Iris pigment epithelial cell (primary cell): ENCODE results near the gene IFT81.
"Not testable (repeated sequence)": the region's sequence is repeated elsewhere in the genome, so short reads cannot be mapped to it uniquely, and the experiment has no call there.

ENCODE experiments used
- DNase-seq: peaks from one replicate; pipeline ENCODE4 v3.0.0-alpha.2; 2011; ENCODE audit warnings: low read depth

The IFT81 gene

DNA sequence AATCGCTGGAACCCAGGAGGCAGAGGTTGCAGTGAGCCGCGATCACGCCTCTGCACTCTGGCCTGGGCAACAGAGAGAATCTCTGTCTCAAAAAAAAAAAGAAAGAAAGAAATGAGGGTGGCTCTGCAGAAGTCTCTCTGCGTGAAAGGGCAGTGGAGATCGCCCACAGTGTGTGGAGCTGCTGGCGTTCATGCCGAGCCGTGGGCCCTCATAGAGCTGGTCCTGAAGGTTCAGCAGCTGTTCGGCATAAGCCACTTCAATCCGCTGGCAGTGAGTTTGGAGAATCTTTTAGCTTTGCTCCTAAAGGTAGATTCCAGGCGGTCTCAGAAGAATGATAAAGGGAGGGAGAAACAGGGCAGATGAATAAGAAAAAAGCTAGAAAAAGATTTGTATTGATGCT lies 120.2 kb downstream of the IFT81 start:
- DNase-seq = no peak

GRCh38 chr12:110244829-110245228 lies 120.7 kb downstream of the IFT81 start:
- DNase-seq = no peak

DNA sequence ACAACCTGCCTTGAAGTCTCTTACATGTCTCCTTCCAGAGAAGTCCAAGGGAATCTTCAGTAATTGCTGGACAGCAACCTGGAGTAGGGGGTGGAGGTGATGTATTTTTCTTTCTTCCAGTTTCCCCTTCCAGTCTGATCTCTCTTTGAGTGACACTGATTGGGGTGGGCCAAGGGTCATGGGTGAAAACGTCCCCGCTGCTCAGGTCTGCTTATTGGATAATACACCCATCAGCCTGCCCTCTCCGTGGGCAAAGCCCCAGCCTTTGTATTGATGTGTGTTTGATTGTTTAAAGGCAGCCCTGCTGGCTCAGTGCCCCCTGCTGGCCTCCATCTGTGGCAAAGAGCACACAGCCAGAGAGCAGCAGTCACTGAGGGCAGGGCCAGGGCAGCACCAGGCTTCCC lies 121.2 kb downstream of the IFT81 start:
- DNase-seq = no peak

DNA sequence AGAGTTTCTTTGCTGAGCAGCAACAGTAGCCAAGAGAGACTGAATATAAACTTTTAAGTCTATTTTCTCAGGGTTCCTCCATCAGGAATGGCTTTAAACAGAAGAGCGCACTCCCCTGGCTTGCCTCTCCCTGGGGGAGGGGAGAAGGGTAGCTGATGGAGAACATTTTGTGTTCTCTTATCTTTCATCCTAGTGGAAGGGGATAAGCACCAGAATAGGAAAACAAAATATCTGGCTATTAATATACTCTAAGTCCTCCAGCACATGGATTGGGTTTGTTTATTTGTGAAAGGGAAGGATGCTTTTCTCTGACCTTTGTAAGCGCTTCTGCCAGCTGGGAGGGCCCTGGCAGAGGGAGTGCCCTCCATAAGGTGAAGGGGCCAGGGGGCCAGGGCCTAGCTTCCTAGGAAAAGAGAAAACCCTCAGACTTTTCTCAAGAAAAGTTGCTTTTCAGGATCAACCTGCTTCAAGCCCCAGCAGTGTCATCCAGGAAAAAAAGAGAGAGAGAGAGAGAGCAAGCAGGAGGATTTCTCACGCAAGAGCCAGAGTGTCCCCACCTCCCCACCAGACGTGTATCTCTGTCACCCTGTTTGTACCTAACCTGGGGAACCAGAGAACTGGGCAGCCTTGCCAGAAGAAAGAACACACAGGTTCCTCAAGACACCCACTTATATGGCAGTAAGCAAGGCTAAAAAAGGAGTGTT lies 122.6 kb downstream of the IFT81 start:
- no peak for DNase-seq

- DNase-seq = peak; percentile 39
Measured at GRCh38 chr12:110247340-110248095, 123.4 kb downstream of the IFT81 start.

- DNase-seq = no peak
Measured at GRCh38 chr12:110248096-110248447, 123.9 kb downstream of the IFT81 start.

DNA sequence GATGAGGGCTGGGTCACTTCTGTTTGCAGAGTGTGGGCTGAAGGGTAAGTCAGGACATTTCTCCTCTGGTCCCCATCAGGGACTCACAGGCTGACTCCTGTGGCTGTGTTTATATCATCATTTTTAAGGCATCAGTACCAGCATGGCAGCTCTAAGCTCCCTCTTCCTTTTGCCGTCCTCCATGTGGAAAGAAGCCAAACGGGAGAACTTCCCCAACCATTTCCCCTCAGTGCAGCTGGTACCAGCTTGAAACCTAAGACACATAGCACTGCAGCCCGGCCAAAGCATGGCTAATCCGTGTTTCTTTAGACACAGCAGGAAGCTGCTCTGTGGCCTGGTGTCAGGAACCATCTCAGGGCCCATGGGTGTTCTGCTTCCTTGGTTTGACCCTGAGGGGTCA lies 124.9 kb downstream of the IFT81 start:
- DNase-seq = no peak

DNA sequence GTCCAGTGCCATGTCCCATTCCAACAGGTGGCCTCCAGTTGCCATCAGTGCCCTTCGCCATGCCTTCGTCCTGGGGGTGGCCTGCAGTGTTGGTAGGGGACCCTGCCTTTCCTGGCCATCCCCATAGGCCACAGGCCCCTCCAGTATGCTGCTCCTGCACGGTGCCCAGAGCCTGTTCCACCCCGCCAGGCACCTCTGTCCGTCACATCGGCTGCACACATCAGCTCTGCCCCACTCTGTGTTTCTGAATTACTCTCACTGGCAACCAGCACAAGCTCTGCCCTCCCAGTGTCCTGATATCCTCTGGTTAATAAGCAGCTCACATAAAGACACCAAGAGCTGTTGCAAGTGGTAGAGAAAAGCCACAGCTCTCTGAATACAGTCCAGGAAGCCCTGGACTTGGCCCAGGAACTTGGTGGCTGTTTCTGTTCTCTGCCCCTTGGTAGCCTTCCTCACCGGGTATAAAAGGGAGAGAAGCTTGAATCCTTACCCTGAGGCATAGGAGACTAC lies 125.6 kb downstream of the IFT81 start:
- no peak for DNase-seq

DNA sequence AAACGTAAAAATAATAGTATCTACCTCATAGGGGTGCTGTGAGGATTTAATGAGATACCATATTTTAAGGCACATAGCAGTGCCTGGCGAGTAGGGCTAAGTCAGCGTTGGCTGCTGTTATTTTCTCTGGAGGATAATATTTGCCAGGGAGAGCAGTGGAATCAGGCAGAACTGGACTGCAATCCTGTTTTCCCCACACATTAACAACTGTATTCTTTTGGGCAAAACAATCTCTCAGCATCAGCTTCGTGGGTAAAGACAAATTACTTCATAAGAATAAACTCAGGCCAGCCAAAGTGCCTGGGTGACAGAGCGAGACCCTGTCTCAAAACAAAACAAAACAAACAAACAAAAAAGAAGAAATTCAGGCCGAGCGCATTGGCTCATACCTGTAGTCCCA lies 127.2 kb downstream of the IFT81 start:
- no peak for DNase-seq

GRCh38 chr12:110252716-110253115 lies 128.6 kb downstream of the IFT81 start:
- DNase-seq = no peak

- DNase-seq = peak; percentile 47
Measured at GRCh38 chr12:110253176-110253575, 129.0 kb downstream of the IFT81 start.

DNA sequence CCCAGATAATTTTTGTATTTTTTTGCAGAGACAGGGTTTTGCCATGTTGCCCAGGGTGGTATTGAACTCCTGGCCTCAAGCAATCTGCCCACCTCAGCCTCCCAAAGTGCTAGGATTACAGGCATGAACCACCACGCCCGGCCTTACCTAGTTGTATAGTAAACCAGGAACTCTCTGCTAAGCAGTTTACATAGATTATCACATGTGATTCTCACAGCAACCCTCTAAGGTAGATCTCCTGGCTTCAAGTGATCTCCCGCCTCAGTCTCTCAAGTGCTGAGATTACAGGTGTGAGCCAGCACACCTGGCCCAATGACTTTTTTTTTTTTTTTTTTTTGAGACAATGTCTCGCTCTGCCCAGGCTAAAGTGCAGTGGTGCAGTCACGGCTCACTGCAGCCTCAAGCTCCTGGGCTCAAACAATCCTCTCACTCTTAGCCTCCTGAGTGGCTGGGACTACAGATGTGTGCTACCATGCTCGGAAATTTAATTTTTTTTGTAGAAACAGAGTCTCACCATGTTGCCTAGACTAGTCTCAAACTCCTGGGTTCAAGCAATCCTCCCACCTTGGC lies 130.9 kb downstream of the IFT81 start:
- DNase-seq = no peak

- DNase-seq = not testable (repeated sequence)
Measured at GRCh38 chr12:110255890-110256456, 131.8 kb downstream of the IFT81 start.

DNA sequence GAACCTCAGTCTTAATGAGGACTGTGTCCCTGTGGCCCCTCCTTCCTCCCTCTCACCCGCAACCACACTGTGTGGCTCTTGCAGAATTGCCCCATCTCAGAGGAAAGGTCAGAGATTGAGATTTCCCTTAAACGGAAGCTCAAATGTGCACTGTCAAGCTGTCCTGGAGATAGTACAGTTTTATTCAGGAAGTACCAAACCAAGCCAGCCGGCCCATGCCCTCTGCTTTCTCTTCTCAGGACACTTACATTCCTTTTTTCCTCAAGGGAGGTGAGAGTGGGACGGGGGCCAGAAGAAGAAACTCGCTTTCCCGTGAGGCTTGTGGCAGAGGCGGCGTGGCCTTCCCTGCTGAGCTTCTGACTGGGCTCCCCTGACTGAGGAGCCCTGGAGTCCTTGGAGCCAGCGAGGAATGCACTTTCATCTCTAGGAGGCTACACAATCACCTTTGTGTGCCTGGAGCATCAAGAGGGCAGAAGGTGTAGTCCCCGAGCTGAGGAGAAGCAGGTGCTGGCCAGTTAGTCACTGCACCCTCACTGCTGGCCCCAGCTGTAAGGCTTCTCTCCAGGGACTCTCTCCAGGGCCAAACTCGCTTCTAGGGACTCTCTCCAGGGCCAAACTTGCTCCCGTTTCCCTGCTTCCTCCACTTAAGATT lies 132.7 kb downstream of the IFT81 start:
- DNase-seq = no peak

DNA sequence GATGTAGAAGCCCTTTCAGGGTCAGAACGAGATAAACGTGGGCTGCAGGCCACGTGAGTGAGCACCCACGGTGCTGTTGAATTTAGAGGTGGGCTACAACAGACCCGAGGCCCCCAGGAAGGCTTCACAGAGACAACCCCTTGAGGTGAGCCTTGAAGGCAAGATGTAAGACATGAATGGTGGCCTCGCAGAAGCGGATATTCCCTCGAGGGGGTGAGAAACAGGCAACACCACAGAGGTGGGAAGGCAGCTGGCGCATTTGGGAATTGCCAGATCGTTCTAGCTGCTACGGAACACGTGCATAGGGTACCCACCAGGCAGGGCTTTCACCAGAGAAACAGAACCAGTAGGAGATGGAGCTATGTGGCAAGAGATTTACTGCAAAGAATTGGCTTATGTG lies 134.3 kb downstream of the IFT81 start:
- DNase-seq = no peak

DNA sequence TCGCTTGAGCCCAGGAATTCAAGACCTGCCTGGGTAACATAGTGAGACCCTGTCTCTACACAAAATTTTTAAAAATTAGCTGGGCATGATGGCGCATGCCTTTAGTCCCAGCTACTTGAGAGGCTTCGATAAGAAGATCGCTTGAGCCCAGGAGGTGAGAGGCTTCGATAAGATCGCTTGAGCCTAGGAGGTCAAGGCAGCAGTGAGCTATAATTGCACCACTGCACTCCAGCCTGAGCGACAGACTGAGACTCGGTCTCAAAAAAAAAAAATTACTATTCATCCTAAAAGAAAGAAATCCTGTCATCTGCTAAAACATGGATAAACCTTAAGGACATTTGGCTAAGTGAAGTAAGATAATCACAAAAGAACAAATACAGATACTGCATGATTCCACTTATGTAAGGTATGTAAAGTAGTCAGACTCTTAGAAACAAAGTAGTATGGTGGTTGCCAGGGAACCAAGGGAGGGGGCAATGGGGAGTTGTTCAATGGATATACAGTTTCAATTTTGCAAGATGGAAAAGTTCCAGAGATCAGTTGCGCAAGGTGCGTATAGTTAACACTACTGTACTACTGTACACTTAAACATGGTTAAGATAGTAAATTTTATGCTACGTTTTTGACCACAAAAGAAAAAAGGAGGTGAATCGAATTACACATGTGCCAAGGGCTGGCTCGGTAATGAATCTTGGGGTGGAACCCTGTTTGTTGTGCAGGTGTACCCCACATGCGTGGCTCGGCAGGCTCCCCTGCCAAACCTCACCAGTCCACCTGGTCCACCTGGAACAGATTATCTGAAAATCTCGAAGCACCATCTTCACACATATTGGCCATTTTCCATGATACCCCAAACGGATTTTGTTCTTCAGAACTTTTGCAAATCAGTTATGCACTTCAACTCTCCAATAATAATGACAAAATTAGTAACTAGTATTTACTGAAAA lies 138.6 kb downstream of the IFT81 start:
- DNase-seq = peak; percentile 75

DNA sequence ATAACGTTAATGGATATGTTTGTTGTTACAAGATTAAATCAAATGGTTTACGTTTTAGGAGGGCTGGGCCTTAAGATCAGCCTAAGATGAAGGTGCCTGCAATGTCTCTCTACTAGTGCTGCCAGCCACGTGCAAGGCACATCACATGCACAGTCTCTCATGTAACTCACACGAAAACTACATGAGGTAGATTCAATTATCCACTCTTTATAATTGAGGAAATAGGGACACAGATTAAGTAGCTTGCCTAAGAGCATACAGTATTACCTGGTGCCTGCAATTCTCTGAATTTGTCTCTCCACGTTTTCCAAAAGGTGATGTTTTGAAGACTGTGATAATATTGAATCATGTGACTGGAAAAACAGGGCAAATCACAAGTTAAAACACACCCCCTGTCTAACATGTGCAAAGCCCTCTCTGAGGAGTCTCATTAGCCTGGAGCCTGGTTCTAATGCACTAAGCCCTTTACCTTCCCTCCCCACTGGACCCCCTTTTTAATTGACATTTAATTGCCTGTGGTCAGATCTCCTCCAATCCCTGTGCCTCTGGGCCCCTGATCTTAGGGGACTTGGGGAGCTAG lies 142.3 kb downstream of the IFT81 start:
- no peak for DNase-seq

- DNase-seq = peak; percentile 68
Measured at GRCh38 chr12:110266980-110267620, 142.9 kb downstream of the IFT81 start.
